GM23338 (cell line): ENCODE results near the gene TSPAN33. TPM values are rescaled to one million over a fixed set of nuclear protein-coding genes. Genes with fewer than 3 reads are reported as not detected.

Experiments
- ATAC-seq: fragments of 200-7000 bp; cut with Tn5 transposase; 3 replicates; pipeline ENCODE4 v1.9.1; 2020
- DNase-seq: peaks from one replicate; pipeline ENCODE4 v3.0.0-alpha.2; 2015; ENCODE audit warnings: low spot score
- H2AFZ ChIP-seq: fragments of 200-600 bp; sonication (generic); 2 replicates; pipeline ENCODE4 v1.8.0; 2016; ENCODE audit warnings: antibody characterized with exemption, mild to moderate bottlenecking, moderate library complexity
- H3F3A ChIP-seq: fragments of 200-600 bp; sonication (generic); replicated peaks from 2 replicates; pipeline ENCODE4 v1.8.0; 2017; ENCODE audit warnings: antibody characterized with exemption, mixed run types, low read depth
- H3K27ac ChIP-seq: fragments of 200-600 bp; sonication (generic); 2 replicates; pipeline ENCODE4 v1.6.1; 2016; ENCODE audit warnings: low read depth
- H3K27me3 ChIP-seq: fragments of 200-600 bp; sonication (generic); 2 replicates; pipeline ENCODE4 v1.8.0; 2016; ENCODE audit warnings: mild to moderate bottlenecking, mixed run types, moderate library complexity; ENCODE audit not compliant: insufficient read depth
- H3K36me3 ChIP-seq: fragments of 200-600 bp; sonication (generic); 2 replicates; pipeline ENCODE4 v1.8.0; 2016; ENCODE audit warnings: mild to moderate bottlenecking; ENCODE audit not compliant: insufficient read depth
- H3K4me1 ChIP-seq: fragments of 200-600 bp; sonication (generic); 2 replicates; pipeline ENCODE4 v1.8.0; 2016; ENCODE audit warnings: mild to moderate bottlenecking, moderate library complexity; ENCODE audit not compliant: insufficient read depth
- H3K4me2 ChIP-seq: fragments of 200-600 bp; sonication (generic); 2 replicates; pipeline ENCODE4 v1.7.1; 2017; ENCODE audit warnings: mixed run types
- H3K4me3 ChIP-seq: fragments of 200-600 bp; sonication (generic); 2 replicates; pipeline ENCODE4 v1.6.1; 2016; ENCODE audit warnings: mixed run types
- H3K79me2 ChIP-seq: fragments of 200-600 bp; sonication (generic); replicated peaks from 2 replicates; pipeline ENCODE4 v1.8.0; 2017; ENCODE audit warnings: mild to moderate bottlenecking; ENCODE audit not compliant: insufficient read depth
- H3K9me2 ChIP-seq: fragments of 200-600 bp; sonication (generic); 2 replicates; pipeline ENCODE4 v1.8.0; 2017; ENCODE audit not compliant: insufficient read depth
- H4K20me1 ChIP-seq: fragments of 200-600 bp; sonication (generic); replicated peaks from 2 replicates; pipeline ENCODE4 v1.8.0; 2017; ENCODE audit warnings: mild to moderate bottlenecking; ENCODE audit not compliant: insufficient read depth
- H3K27ac Mint-ChIP-seq: 2 replicates; pipeline ENCODE4 v1.8.0; 2020; ENCODE audit warnings: inconsistent platforms, mild to moderate bottlenecking, moderate library complexity, mixed read lengths
- H3K27me3 Mint-ChIP-seq: 3 replicates; pipeline ENCODE4 v1.8.0; 2022; ENCODE audit warnings: low read depth, mild to moderate bottlenecking, moderate library complexity, mixed read lengths, inconsistent platforms; ENCODE audit not compliant: insufficient read depth, poor library complexity
- H3K36me3 Mint-ChIP-seq: 3 replicates; pipeline ENCODE4 v1.8.0; 2021; ENCODE audit warnings: low read depth, mild to moderate bottlenecking, inconsistent platforms, moderate library complexity, mixed read lengths
- H3K4me1 Mint-ChIP-seq: 3 replicates; pipeline ENCODE4 v1.8.0; 2020; ENCODE audit warnings: mild to moderate bottlenecking, inconsistent platforms, mixed read lengths
- H3K4me3 Mint-ChIP-seq: 3 replicates; pipeline ENCODE4 v1.8.0; 2021; ENCODE audit warnings: moderate library complexity, mild to moderate bottlenecking, inconsistent platforms, mixed read lengths
- H3K9me3 Mint-ChIP-seq: 3 replicates; pipeline ENCODE4 v1.8.0; 2020; ENCODE audit warnings: moderate library complexity, mild to moderate bottlenecking, inconsistent platforms, mixed read lengths
- CREB1 ChIP-seq: fragments of 250-450 bp; sonication (Bioruptor Pico); IDR thresholded peaks from 2 replicates; pipeline ENCODE4 v1.5.0; 2020; ENCODE audit warnings: low read depth, mild to moderate bottlenecking, moderate library complexity
- EZH2 ChIP-seq: fragments of 200-600 bp; sonication (generic); IDR thresholded peaks from one replicate; pipeline ENCODE4 v1.8.0; 2017; ENCODE audit warnings: antibody characterized with exemption, mild to moderate bottlenecking, low read depth; ENCODE audit not compliant: unreplicated experiment
- EZH2phosphoT487 ChIP-seq: fragments of 200-600 bp; sonication (generic); IDR thresholded peaks from one replicate; pipeline ENCODE4 v1.8.1; 2018; ENCODE audit warnings: antibody characterized with exemption; ENCODE audit not compliant: unreplicated experiment
- JUNB ChIP-seq: IDR thresholded peaks from one replicate; pipeline ENCODE4 v1.6.1; 2016; ENCODE audit warnings: antibody characterized with exemption; ENCODE audit not compliant: unreplicated experiment
- NANOG ChIP-seq: IDR thresholded peaks from 2 replicates; pipeline ENCODE4 v1.6.1; 2016; ENCODE audit warnings: antibody characterized with exemption, borderline replicate concordance
- POLR2AphosphoS5 ChIP-seq: IDR thresholded peaks from 2 replicates; pipeline ENCODE4 v1.6.1; 2016; ENCODE audit warnings: antibody characterized with exemption, low read depth
- STAT1 ChIP-seq: IDR thresholded peaks from one replicate; pipeline ENCODE4 v1.6.1; 2016; ENCODE audit warnings: antibody characterized with exemption; ENCODE audit not compliant: unreplicated experiment
- ZNF114 ChIP-seq: fragments of 250-450 bp; sonication (Bioruptor Pico); IDR thresholded peaks from 2 replicates; pipeline ENCODE4 v1.5.0; 2020; ENCODE audit warnings: mild to moderate bottlenecking, moderate library complexity
- ZNF331 ChIP-seq: fragments of 250-450 bp; sonication (Bioruptor Pico); IDR thresholded peaks from 2 replicates; pipeline ENCODE4 v1.5.0; 2020; ENCODE audit warnings: low read depth, mild to moderate bottlenecking, moderate library complexity
- polyA plus RNA-seq: library from polyadenylated mRNA; unstranded; fragments of >200 nt; fragmentation: Nextera tagmentation; extraction: Ambion mirVana; gene quantifications from 2 replicates; pipeline ENCODE4 v1.2.1, GENCODE V29; 2016
- total RNA-seq: library from RNA; depleted of rRNA; stranded (reverse); fragments of >200 nt; shearing (Covaris generic); gene quantifications from 2 replicates; pipeline ENCODE4 v1.2.3, GENCODE V29; 2014
- TF ChIP-seq, protein P1 (sequence below): fragments of 250-450 bp; sonication (Bioruptor Pico); IDR thresholded peaks from 2 replicates; pipeline ENCODE4 v1.5.0; 2020; ENCODE audit warnings: mild to moderate bottlenecking, moderate library complexity
- TF ChIP-seq, protein P2 (sequence below): IDR thresholded peaks from one replicate; pipeline ENCODE4 v1.6.1; 2018; ENCODE audit warnings: antibody characterized with exemption; ENCODE audit not compliant: unreplicated experiment
- TF ChIP-seq, protein P3 (sequence below), 2 experiments: fragments of 200-600 bp in 1 of 2; sonication (generic) in 1 of 2; conservative IDR thresholded peaks; 2 replicates each; pipeline versions ENCODE4 v1.5.1 to v1.6.1; 2016 to 2017; ENCODE audit warnings: antibody characterized with exemption in 2 of 2, low read depth in 2 of 2, mild to moderate bottlenecking in 2 of 2, moderate library complexity in 1 of 2
- TF ChIP-seq, protein P4 (sequence below): IDR thresholded peaks from 2 replicates; pipeline ENCODE4 v1.6.1; 2016; ENCODE audit warnings: antibody characterized with exemption

TSPAN33 gene
- total and polyA plus RNA-seq, 2 experiments from 2014 or later = 17.6 to 51.5 TPM

DNA sequence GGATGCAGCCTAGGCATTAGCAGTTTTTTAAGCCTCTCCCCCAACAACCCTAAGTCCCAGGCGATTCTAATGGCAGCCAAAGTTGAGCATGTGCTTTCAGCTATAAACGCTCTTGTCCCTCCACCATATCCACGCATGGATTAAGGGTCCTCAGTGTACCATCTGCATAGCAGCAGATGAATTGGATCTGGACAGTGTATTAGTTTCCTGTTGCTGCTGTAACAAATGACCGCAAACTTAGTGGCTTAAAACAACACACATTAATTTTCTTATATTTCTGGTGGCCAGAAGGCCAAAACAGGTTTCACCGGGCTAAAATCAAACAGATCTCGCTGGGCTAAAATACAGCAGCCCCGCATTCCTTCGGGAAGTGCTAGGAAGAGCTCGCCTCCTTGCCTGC lies 13.1 kb downstream of the TSPAN33 start:
- no peak overlapping the region for H2AFZ ChIP-seq
- Mint-ChIP-seq H3K27me3 (no peaks in the 10 kb centered on the region), H3K9me3 (no peaks in the 10 kb centered on the region), H3K36me3 (no peaks in the 10 kb centered on the region), H3K27ac (no peak overlapping the region), H3K4me3 (no peak overlapping the region), H3K4me1 (peaks cover 2% of the 10 kb centered on the region; the same call in 1 of the 3 replicates)
- DNase-seq (no peak), ATAC-seq (no peak)
- no peaks in the 10 kb centered on the region for H3K4me1 ChIP-seq
- no peak overlapping the region for H3K27ac ChIP-seq
- H3K4me3 ChIP-seq = no peak overlapping the region
- H3K27me3 ChIP-seq = no peaks in the 10 kb centered on the region
- no peaks in the 10 kb centered on the region for H3K36me3 ChIP-seq
- H3K4me2 ChIP-seq = no peak overlapping the region
- no peaks in the 10 kb centered on the region for H3K79me2 ChIP-seq
- H4K20me1 ChIP-seq = peaks cover 11% of the 10 kb centered on the region; the same call in 1 of the 2 replicates
- no peaks in the 10 kb centered on the region for H3F3A ChIP-seq
- H3K9me2 ChIP-seq = 0 out of 2 replicates have a peak, but pooled peaks cover 3% of the 10 kb centered on the region
- TF ChIP-seq JUNB = no peak
- no peak for TF ChIP-seq EZH2
- TF ChIP-seq ZNF114 (CRISPR knock-in tag) = no peak
- no peak for TF ChIP-seq POLR2AphosphoS5
- TF ChIP-seq, protein P1, sequence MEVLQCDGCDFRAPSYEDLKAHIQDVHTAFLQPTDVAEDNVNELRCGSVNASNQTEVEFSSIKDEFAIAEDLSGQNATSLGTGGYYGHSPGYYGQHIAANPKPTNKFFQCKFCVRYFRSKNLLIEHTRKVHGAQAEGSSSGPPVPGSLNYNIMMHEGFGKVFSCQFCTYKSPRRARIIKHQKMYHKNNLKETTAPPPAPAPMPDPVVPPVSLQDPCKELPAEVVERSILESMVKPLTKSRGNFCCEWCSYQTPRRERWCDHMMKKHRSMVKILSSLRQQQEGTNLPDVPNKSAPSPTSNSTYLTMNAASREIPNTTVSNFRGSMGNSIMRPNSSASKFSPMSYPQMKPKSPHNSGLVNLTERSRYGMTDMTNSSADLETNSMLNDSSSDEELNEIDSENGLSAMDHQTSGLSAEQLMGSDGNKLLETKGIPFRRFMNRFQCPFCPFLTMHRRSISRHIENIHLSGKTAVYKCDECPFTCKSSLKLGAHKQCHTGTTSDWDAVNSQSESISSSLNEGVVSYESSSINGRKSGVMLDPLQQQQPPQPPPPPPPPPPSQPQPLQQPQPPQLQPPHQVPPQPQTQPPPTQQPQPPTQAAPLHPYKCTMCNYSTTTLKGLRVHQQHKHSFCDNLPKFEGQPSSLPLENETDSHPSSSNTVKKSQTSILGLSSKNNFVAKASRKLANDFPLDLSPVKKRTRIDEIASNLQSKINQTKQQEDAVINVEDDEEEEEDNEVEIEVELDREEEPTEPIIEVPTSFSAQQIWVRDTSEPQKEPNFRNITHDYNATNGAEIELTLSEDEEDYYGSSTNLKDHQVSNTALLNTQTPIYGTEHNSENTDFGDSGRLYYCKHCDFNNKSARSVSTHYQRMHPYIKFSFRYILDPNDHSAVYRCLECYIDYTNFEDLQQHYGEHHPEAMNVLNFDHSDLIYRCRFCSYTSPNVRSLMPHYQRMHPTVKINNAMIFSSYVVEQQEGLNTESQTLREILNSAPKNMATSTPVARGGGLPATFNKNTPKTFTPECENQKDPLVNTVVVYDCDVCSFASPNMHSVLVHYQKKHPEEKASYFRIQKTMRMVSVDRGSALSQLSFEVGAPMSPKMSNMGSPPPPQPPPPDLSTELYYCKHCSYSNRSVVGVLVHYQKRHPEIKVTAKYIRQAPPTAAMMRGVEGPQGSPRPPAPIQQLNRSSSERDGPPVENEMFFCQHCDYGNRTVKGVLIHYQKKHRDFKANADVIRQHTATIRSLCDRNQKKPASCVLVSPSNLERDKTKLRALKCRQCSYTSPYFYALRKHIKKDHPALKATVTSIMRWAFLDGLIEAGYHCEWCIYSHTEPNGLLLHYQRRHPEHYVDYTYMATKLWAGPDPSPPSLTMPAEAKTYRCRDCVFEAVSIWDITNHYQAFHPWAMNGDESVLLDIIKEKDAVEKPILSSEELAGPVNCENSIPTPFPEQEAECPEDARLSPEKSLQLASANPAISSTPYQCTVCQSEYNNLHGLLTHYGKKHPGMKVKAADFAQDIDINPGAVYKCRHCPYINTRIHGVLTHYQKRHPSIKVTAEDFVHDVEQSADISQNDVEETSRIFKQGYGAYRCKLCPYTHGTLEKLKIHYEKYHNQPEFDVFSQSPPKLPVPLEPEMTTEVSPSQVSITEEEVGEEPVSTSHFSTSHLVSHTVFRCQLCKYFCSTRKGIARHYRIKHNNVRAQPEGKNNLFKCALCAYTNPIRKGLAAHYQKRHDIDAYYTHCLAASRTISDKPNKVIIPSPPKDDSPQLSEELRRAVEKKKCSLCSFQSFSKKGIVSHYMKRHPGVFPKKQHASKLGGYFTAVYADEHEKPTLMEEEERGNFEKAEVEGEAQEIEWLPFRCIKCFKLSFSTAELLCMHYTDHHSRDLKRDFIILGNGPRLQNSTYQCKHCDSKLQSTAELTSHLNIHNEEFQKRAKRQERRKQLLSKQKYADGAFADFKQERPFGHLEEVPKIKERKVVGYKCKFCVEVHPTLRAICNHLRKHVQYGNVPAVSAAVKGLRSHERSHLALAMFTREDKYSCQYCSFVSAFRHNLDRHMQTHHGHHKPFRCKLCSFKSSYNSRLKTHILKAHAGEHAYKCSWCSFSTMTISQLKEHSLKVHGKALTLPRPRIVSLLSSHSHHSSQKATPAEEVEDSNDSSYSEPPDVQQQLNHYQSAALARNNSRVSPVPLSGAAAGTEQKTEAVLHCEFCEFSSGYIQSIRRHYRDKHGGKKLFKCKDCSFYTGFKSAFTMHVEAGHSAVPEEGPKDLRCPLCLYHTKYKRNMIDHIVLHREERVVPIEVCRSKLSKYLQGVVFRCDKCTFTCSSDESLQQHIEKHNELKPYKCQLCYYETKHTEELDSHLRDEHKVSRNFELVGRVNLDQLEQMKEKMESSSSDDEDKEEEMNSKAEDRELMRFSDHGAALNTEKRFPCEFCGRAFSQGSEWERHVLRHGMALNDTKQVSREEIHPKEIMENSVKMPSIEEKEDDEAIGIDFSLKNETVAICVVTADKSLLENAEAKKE = no peak
- TF ChIP-seq, protein P2, sequence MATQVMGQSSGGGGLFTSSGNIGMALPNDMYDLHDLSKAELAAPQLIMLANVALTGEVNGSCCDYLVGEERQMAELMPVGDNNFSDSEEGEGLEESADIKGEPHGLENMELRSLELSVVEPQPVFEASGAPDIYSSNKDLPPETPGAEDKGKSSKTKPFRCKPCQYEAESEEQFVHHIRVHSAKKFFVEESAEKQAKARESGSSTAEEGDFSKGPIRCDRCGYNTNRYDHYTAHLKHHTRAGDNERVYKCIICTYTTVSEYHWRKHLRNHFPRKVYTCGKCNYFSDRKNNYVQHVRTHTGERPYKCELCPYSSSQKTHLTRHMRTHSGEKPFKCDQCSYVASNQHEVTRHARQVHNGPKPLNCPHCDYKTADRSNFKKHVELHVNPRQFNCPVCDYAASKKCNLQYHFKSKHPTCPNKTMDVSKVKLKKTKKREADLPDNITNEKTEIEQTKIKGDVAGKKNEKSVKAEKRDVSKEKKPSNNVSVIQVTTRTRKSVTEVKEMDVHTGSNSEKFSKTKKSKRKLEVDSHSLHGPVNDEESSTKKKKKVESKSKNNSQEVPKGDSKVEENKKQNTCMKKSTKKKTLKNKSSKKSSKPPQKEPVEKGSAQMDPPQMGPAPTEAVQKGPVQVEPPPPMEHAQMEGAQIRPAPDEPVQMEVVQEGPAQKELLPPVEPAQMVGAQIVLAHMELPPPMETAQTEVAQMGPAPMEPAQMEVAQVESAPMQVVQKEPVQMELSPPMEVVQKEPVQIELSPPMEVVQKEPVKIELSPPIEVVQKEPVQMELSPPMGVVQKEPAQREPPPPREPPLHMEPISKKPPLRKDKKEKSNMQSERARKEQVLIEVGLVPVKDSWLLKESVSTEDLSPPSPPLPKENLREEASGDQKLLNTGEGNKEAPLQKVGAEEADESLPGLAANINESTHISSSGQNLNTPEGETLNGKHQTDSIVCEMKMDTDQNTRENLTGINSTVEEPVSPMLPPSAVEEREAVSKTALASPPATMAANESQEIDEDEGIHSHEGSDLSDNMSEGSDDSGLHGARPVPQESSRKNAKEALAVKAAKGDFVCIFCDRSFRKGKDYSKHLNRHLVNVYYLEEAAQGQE = no peak
- no peak for TF ChIP-seq ZNF331 (CRISPR knock-in tag)
- no peak for TF ChIP-seq NANOG
- no peak for TF ChIP-seq CREB1 (CRISPR knock-in tag)
- TF ChIP-seq EZH2phosphoT487 = no peak
- TF ChIP-seq STAT1 = no peak
- TF ChIP-seq, protein P3, sequence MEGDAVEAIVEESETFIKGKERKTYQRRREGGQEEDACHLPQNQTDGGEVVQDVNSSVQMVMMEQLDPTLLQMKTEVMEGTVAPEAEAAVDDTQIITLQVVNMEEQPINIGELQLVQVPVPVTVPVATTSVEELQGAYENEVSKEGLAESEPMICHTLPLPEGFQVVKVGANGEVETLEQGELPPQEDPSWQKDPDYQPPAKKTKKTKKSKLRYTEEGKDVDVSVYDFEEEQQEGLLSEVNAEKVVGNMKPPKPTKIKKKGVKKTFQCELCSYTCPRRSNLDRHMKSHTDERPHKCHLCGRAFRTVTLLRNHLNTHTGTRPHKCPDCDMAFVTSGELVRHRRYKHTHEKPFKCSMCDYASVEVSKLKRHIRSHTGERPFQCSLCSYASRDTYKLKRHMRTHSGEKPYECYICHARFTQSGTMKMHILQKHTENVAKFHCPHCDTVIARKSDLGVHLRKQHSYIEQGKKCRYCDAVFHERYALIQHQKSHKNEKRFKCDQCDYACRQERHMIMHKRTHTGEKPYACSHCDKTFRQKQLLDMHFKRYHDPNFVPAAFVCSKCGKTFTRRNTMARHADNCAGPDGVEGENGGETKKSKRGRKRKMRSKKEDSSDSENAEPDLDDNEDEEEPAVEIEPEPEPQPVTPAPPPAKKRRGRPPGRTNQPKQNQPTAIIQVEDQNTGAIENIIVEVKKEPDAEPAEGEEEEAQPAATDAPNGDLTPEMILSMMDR (conservative IDR thresholded peaks at IDR 0.05; ENCODE audit: low read depth in 2 of 2) = no peak
- TF ChIP-seq, protein P4, sequence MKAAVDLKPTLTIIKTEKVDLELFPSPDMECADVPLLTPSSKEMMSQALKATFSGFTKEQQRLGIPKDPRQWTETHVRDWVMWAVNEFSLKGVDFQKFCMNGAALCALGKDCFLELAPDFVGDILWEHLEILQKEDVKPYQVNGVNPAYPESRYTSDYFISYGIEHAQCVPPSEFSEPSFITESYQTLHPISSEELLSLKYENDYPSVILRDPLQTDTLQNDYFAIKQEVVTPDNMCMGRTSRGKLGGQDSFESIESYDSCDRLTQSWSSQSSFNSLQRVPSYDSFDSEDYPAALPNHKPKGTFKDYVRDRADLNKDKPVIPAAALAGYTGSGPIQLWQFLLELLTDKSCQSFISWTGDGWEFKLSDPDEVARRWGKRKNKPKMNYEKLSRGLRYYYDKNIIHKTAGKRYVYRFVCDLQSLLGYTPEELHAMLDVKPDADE = no peak
